SK-N-SH treated with all-trans-retinoic acid at 6 μM for 48 hours (cell line): Measurements from ENCODE around the gene SLC45A3.

Experiments
- ATAC-seq: fragments of 200-7000 bp; cut with Tn5 transposase; 3 replicates; pipeline ENCODE4 v1.9.1; 2020; ENCODE audit warnings: mild to moderate bottlenecking, moderate library complexity
- ARNTL ChIP-seq: fragments of 450-650 bp; formaldehyde crosslinking; IDR thresholded peaks from 2 replicates; pipeline ENCODE4 v1.5.0; 2020; ENCODE audit warnings: low read depth, mild to moderate bottlenecking, moderate library complexity, borderline replicate concordance
- BACH2 ChIP-seq: fragments of 250-450 bp; sonication (Bioruptor Pico); IDR thresholded peaks from 2 replicates; pipeline ENCODE4 v1.9.0; 2021; ENCODE audit warnings: mild to moderate bottlenecking, borderline replicate concordance
- CSDC2 ChIP-seq: fragments of 250-450 bp; sonication (Bioruptor Pico); IDR thresholded peaks from 2 replicates; pipeline ENCODE4 v1.5.0; 2020; ENCODE audit warnings: mild to moderate bottlenecking, moderate library complexity
- ESRRG ChIP-seq: fragments of 250-450 bp; sonication (Bioruptor Pico); IDR thresholded peaks from 2 replicates; pipeline ENCODE4 v1.6.1; 2021; ENCODE audit warnings: mild to moderate bottlenecking
- GLIS3 ChIP-seq: fragments of 250-450 bp; sonication (Bioruptor Pico); IDR thresholded peaks from 2 replicates; pipeline ENCODE4 v1.5.0; 2020; ENCODE audit warnings: mild to moderate bottlenecking, moderate library complexity
- ISL1 ChIP-seq: fragments of 250-450 bp; sonication (Bioruptor Pico); IDR thresholded peaks from 2 replicates; pipeline ENCODE4 v2.1.2; 2022; ENCODE audit warnings: mild to moderate bottlenecking, moderate library complexity
- OSR1 ChIP-seq: fragments of 250-450 bp; sonication (Bioruptor Pico); IDR thresholded peaks from 2 replicates; pipeline ENCODE4 v1.8.0; 2022; ENCODE audit warnings: moderate library complexity, mild to moderate bottlenecking, inconsistent platforms
- POU6F1 ChIP-seq: fragments of 250-450 bp; sonication (Bioruptor Pico); IDR thresholded peaks from 2 replicates; pipeline ENCODE4 v1.8.0; 2021; ENCODE audit warnings: low read depth, mild to moderate bottlenecking, moderate library complexity, borderline replicate concordance
- PPARA ChIP-seq: fragments of 250-450 bp; sonication (Bioruptor Pico); IDR thresholded peaks from 2 replicates; pipeline ENCODE4 v1.5.0; 2020; ENCODE audit warnings: mild to moderate bottlenecking, borderline replicate concordance
- RARB ChIP-seq: fragments of 250-450 bp; sonication (Bioruptor Pico); IDR thresholded peaks from 2 replicates; pipeline ENCODE4 v1.8.0; 2021; ENCODE audit warnings: mild to moderate bottlenecking, moderate library complexity
- TCF4 ChIP-seq: fragments of 250-450 bp; sonication (Bioruptor Pico); IDR thresholded peaks from 2 replicates; pipeline ENCODE4 v1.8.0; 2021; ENCODE audit warnings: mild to moderate bottlenecking, moderate library complexity, borderline replicate concordance
- ZC3H10 ChIP-seq: fragments of 250-450 bp; sonication (Bioruptor Pico); IDR thresholded peaks from 2 replicates; pipeline ENCODE4 v1.5.1; 2021; ENCODE audit warnings: mild to moderate bottlenecking, moderate library complexity
- ZFP30 ChIP-seq: fragments of 450-650 bp; formaldehyde crosslinking; IDR thresholded peaks from 2 replicates; pipeline ENCODE4 v1.5.0; 2022; ENCODE audit warnings: mild to moderate bottlenecking, moderate library complexity
- ZNF565 ChIP-seq: fragments of 450-650 bp; formaldehyde crosslinking; conservative IDR thresholded peaks from 2 replicates; pipeline ENCODE4 v1.5.0; 2020; ENCODE audit warnings: low read depth, mild to moderate bottlenecking, moderate library complexity
- TF ChIP-seq, protein P1 (sequence below): fragments of 250-450 bp; sonication (Bioruptor Pico); IDR thresholded peaks from 2 replicates; pipeline ENCODE4 v1.8.0; 2020; ENCODE audit warnings: mild to moderate bottlenecking, moderate library complexity, borderline replicate concordance
- TF ChIP-seq, protein P2 (sequence below): fragments of 250-450 bp; sonication (Bioruptor Pico); IDR thresholded peaks from 2 replicates; pipeline ENCODE4 v1.5.1; 2021; ENCODE audit warnings: mild to moderate bottlenecking, moderate library complexity
- TF ChIP-seq, protein P3 (sequence below): fragments of 250-450 bp; sonication (Bioruptor Pico); IDR thresholded peaks from 2 replicates; pipeline ENCODE4 v1.5.1; 2020; ENCODE audit warnings: low read depth, mild to moderate bottlenecking, moderate library complexity
- TF ChIP-seq, protein P4 (sequence below): fragments of 250-450 bp; sonication (Bioruptor Pico); IDR thresholded peaks from 2 replicates; pipeline ENCODE4 v1.5.0; 2020; ENCODE audit warnings: mild to moderate bottlenecking, moderate library complexity

Gene SLC45A3

DNA sequence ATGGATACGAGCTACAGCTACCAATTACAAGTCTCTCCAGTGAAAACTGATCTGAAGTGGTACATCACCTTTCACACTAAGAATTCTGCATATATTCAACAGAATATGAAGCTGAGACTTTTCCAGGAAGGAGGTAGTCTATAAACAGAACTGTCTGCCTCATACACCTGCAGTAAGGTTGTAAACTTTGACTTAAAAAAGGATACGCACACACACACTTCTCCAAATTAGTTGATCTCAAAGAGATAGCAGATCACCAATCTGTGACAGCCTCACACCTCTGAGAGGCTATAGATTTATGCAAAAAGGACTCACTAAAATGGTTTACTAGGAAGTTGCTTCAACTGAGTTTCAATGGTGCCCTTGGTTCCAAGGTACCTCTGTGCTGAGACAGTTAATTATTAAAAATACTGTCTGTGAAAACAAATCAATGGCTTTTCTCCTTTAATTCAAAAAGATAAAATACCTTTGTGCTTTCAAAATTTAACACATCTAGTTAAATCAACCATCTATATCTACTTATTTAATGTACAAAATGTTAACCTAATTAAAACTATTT lies 66.4 kb downstream of the SLC45A3 start:
- ATAC-seq, result no peak
- TF ChIP-seq, protein P1, sequence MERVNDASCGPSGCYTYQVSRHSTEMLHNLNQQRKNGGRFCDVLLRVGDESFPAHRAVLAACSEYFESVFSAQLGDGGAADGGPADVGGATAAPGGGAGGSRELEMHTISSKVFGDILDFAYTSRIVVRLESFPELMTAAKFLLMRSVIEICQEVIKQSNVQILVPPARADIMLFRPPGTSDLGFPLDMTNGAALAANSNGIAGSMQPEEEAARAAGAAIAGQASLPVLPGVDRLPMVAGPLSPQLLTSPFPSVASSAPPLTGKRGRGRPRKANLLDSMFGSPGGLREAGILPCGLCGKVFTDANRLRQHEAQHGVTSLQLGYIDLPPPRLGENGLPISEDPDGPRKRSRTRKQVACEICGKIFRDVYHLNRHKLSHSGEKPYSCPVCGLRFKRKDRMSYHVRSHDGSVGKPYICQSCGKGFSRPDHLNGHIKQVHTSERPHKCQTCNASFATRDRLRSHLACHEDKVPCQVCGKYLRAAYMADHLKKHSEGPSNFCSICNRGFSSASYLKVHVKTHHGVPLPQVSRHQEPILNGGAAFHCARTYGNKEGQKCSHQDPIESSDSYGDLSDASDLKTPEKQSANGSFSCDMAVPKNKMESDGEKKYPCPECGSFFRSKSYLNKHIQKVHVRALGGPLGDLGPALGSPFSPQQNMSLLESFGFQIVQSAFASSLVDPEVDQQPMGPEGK (CRISPR knock-in tag), result no peak
- no peak for TF ChIP-seq ZFP30 (CRISPR knock-in tag)
- TF ChIP-seq, protein P2, sequence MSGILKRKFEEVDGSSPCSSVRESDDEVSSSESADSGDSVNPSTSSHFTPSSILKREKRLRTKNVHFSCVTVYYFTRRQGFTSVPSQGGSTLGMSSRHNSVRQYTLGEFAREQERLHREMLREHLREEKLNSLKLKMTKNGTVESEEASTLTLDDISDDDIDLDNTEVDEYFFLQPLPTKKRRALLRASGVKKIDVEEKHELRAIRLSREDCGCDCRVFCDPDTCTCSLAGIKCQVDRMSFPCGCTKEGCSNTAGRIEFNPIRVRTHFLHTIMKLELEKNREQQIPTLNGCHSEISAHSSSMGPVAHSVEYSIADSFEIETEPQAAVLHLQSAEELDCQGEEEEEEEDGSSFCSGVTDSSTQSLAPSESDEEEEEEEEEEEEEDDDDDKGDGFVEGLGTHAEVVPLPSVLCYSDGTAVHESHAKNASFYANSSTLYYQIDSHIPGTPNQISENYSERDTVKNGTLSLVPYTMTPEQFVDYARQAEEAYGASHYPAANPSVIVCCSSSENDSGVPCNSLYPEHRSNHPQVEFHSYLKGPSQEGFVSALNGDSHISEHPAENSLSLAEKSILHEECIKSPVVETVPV (CRISPR knock-in tag), result no peak
- no peak for TF ChIP-seq BACH2 (CRISPR knock-in tag)
- TF ChIP-seq CSDC2 (CRISPR knock-in tag), result no peak
- TF ChIP-seq, protein P3, sequence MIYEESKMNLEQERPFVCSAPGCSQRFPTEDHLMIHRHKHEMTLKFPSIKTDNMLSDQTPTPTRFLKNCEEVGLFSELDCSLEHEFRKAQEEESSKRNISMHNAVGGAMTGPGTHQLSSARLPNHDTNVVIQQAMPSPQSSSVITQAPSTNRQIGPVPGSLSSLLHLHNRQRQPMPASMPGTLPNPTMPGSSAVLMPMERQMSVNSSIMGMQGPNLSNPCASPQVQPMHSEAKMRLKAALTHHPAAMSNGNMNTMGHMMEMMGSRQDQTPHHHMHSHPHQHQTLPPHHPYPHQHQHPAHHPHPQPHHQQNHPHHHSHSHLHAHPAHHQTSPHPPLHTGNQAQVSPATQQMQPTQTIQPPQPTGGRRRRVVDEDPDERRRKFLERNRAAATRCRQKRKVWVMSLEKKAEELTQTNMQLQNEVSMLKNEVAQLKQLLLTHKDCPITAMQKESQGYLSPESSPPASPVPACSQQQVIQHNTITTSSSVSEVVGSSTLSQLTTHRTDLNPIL (CRISPR knock-in tag), result no peak
- no peak for TF ChIP-seq ARNTL (CRISPR knock-in tag)
- no peak for TF ChIP-seq TCF4 (CRISPR knock-in tag)
- no peak for TF ChIP-seq ESRRG
- TF ChIP-seq RARB (CRISPR knock-in tag), result no peak
- TF ChIP-seq ISL1 (CRISPR knock-in tag), result no peak
- no peak for TF ChIP-seq OSR1 (CRISPR knock-in tag)
- TF ChIP-seq, protein P4, sequence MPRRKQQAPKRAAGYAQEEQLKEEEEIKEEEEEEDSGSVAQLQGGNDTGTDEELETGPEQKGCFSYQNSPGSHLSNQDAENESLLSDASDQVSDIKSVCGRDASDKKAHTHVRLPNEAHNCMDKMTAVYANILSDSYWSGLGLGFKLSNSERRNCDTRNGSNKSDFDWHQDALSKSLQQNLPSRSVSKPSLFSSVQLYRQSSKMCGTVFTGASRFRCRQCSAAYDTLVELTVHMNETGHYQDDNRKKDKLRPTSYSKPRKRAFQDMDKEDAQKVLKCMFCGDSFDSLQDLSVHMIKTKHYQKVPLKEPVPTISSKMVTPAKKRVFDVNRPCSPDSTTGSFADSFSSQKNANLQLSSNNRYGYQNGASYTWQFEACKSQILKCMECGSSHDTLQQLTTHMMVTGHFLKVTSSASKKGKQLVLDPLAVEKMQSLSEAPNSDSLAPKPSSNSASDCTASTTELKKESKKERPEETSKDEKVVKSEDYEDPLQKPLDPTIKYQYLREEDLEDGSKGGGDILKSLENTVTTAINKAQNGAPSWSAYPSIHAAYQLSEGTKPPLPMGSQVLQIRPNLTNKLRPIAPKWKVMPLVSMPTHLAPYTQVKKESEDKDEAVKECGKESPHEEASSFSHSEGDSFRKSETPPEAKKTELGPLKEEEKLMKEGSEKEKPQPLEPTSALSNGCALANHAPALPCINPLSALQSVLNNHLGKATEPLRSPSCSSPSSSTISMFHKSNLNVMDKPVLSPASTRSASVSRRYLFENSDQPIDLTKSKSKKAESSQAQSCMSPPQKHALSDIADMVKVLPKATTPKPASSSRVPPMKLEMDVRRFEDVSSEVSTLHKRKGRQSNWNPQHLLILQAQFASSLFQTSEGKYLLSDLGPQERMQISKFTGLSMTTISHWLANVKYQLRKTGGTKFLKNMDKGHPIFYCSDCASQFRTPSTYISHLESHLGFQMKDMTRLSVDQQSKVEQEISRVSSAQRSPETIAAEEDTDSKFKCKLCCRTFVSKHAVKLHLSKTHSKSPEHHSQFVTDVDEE (CRISPR knock-in tag), result no peak
- no peak for TF ChIP-seq PPARA (CRISPR knock-in tag)
- no peak for TF ChIP-seq GLIS3
- TF ChIP-seq ZNF565 (CRISPR knock-in tag), result no peak
- TF ChIP-seq ZC3H10, result no peak
- TF ChIP-seq POU6F1, result no peak
- TF ChIP-seq, all 23 proteins: peak for 0

- ATAC-seq, result no peak
- TF ChIP-seq, protein P2 (CRISPR knock-in tag), result no peak
- no peak for TF ChIP-seq ZC3H10
- TF ChIP-seq, protein P3 (CRISPR knock-in tag), result no peak
- TF ChIP-seq GLIS3, result no peak
- no peak for TF ChIP-seq RARB (CRISPR knock-in tag)
- no peak for TF ChIP-seq ZNF565 (CRISPR knock-in tag)
These were observed 67.8 kb downstream of the SLC45A3 start for GRCh38 chr1:205612556-205612955.
